Activated CD4-positive, CD25-positive, alpha-beta regulatory T cell treated with anti-CD3 and anti-CD28 coated beads, Interleukin-2, amount 50 U/mL, for 16 hours (primary cell): ENCODE measurements around the gene NOS2.

Source experiments
- DNase-seq: peaks from one replicate; pipeline ENCODE4 v3.0.0-alpha.2; 2020; ENCODE audit warnings: low read depth, low spot score

Gene NOS2

DNA sequence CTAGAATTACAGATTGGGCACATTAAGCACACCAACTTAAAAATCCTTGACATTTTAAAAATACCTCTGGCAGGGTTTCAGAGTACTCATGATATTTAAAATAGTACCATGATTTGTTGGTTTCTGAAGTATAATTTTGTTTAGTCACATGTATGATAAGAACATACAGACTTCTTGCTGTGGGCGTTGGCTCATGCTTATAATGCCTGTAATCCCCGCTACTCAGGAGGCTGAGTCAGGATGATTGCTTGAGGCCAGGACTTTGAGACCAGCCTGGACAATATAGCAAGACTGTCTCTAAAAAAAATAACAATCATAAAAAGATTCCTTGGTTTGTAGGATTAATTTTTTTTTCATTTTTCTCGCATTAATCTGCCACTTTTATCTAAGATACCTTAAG, 78.5 kb downstream of the NOS2 start:
- no peak for DNase-seq
